GM18508 (cell line): ENCODE data around the gene CES2.
"Not testable (repeated sequence)": the region's sequence is repeated elsewhere in the genome, so short reads cannot be mapped to it uniquely, and the experiment has no call there.

Experiments used
- ATAC-seq: cut with Tn5 transposase; IDR thresholded peaks from one replicate; pipeline ENCODE4 v1.9.1; 2021; ENCODE audit warnings: moderate number of reproducible peaks; ENCODE audit not compliant: insufficient read depth, unreplicated experiment

The CES2 gene

DNA sequence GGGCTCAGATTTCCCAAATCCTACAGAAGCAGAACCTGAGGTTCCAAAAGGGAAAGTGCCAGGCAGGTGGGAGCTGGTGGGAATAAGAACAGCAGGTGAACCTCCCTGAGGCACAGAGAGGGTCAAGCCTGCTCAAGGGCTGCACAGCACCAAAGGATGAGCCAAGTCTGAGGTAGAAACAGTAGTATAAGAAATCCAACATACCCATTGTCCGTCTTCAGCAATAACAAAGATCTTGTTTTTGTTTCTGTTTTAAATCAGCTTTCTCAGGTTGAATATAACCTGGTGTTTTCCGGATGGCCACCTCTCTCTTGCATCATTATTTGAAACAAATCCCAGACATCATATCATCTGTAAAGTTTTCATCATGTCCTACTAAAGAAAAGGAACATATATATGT, 15.1 kb downstream of the CES2 start:
- no peak for ATAC-seq

GRCh38 chr16:66950971-66951790, 15.9 kb downstream of the CES2 start:
- no peak for ATAC-seq

DNA sequence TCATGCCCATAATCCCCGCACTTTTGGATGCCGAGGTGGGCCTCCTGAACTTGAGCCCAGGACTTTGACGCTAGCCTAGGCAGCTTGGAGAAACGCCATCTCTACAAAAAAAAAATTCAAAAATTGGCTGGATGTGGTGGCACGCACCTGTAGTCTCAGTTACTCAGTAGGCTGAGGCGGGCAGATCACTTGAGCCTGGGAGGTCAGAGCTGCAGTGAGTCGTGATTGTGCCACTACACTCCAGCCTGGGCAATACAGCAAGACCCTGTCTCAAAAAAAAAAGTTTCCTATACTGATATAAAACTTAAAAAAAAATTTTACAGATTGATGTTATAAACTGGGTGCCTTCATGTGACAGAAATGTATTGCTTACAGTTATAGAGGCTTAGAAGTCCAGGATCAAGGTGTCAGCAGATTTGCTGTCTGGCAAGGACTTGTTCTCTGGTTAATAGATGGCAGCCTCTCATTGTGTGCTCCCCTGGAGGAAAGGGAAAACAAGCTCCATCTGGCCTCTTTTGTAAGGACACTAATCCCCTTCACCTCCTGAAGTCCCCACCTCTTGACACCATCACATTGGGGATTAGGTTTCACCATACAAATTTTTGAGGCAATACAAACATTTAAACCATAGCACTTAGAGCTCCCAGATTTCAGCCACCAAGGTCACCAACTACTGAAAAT, 17.3 kb downstream of the CES2 start:
- no peak for ATAC-seq

DNA sequence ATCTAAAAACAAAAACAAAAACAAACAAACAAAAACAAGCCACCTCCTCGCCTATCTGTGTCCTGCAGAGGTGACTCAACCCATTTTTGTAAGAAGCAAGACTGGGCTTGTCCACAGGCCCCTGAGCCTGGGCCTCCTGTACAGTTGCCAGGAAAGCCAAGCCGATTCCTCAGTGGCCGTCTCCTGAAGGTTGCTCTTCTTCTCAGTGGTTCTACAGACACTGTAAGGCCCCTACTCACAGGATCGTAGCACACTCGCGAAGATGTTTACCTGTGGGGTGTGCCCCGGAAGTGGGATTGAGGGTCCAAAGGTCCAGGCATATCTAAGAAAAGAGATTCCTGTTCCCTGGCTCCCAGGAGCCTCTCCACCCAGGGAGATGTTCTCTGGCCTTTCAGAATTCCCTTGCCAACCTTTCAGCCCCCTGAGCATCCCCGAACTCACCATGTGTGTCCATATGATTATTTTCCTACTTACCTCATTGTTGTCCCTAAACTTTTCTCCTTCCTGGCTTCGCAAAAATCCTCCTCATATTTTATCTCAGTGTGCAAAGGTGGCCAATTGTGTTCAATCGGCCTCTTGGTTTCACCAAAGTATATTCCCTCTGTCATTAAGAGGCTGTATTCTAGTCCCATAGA, 18.3 kb downstream of the CES2 start:
- ATAC-seq = no peak

- ATAC-seq = no peak
Observed at GRCh38 chr16:66954097-66954659, 18.9 kb downstream of the CES2 start.

GRCh38 chr16:66955363-66956153, 20.2 kb downstream of the CES2 start:
- ATAC-seq = not testable (repeated sequence)

DNA sequence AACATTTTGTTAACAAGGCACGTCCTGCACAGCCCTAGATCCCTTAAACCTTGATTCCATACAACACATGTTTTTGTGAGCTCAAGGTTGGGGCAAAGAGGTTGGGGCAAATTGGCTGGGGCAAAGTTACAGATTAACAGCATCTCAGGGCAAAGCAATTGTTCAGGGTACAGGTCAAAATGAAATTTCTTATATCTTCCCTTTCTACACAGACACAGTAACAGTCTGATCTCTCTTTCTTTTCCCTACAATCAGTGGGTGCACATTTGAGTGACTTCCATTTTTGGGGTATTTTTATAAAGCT, 20.8 kb downstream of the CES2 start:
- not testable (repeated sequence) for ATAC-seq

- ATAC-seq = no peak
Observed at GRCh38 chr16:66958857-66959703, 23.8 kb downstream of the CES2 start.

- ATAC-seq = no peak
Observed at GRCh38 chr16:66959704-66960161, 24.4 kb downstream of the CES2 start.

GRCh38 chr16:66960270-66960669, 25.0 kb downstream of the CES2 start:
- no peak for ATAC-seq

GRCh38 chr16:66961065-66961744, 25.9 kb downstream of the CES2 start, which contains the start of gene CES3:
TSS of gene CES3 (plus strand) at chr16:66961266. CDS start at chr16:66961308, 42 bp downstream.
- no peak for ATAC-seq

DNA sequence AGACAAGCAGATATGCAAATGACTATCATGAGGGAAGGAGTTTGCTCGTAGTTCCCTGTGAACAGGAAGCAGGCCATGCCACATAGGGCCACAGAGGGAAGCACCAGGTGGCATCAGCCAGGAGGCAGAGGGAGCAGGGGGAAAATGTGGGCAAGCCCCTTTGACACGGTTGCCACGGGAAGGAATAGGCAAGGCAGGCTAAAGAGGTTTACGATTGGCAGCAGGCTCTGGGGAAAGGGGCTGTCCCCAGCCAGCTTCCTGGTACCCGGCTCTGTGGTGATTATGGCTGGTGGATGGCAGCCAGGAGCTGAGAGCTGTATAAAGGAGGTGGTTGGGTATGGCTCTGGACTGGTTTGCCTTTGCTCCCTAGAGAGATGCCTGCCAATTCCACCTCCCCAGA, 26.6 kb downstream of the CES2 start:
- ATAC-seq = no peak

- ATAC-seq = no peak
Observed at GRCh38 chr16:66964049-66964448, 28.7 kb downstream of the CES2 start.

DNA sequence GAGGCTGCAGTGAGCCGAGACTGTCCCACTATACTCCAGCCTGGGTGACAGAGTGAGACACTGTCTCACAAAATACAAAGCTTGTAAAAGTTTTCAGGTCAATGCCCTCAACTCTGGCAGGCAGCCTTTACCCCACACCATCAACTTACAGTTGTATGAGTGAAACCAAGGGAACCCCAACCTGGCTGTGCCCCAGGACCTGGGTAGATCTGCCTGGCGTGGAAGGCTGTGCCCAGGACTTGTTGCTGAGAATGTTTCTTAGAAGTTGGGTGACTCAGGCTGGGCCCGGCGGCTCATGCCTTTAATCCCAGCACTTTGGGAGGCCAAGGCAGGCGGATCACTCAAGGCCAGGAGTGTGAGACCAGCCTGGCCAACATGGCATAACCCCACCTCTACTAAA, 33.5 kb downstream of the CES2 start:
- no peak for ATAC-seq

DNA sequence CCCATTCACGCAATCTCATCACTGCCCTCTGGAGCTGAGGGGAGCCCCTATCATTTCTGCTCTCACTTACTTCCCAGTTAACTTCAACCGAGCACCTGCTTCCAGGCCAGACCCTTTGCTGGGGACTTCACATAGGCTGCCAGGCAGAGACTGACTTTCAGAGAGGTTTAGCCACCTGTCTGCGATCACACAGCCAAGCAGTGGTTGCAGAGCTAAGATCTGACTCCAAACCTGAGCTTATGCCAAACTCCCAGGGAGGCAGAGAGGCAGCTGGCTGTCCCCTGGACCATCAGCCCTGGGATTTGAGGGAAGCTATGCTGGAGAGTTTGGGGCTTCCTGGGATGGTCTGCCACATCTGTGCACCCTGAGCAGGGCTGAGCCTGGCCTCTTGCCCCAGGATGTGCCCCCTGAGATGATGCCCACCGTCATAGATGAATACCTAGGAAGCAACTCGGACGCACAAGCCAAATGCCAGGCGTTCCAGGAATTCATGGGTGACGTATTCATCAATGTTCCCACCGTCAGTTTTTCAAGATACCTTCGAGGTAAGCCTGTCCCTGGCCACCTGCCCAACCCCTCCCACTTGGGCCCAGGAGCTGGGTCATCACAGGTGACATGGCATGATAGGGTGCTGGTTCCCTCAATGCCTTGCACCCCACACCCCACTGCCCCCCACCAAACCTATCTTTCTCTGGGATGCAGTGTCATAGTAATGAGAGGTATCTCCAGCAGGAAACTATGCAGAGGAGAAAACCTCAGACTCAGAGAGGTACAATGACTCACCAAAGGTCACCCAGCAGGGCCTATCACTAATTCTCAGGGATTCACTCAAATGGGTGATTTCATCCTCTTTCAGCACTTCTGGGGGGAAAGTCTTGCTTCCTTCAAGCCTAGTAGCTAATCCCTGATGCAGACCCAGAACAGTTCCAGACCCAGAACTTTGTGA, 35.7 kb downstream of the CES2 start:
- no peak for ATAC-seq

GRCh38 chr16:66972983-66973382, 37.7 kb downstream of the CES2 start:
- no peak for ATAC-seq

GRCh38 chr16:66973716-66974115, 38.4 kb downstream of the CES2 start:
- no peak for ATAC-seq
